Gastroesophageal sphincter (tissue), 3 donors: ENCODE results near the gene XXYLT1.

Experiments used
- EP300 ChIP-seq: sonication (generic); formaldehyde crosslinking; IDR thresholded peaks from one replicate; pipeline ENCODE4 v1.6.1; 2017; ENCODE audit warnings: antibody characterized with exemption, mild to moderate bottlenecking
- TF ChIP-seq, protein P1 (sequence below), 4 experiments: fragments of 200-600 bp in 2 of 4; fragments of 450-650 bp in 2 of 4; sonication (generic) in 1 of 4; IDR thresholded peaks; one replicate each; pipeline ENCODE4 v1.5.1; 2017 to 2019; ENCODE audit warnings: antibody characterized with exemption in 4 of 4, mild to moderate bottlenecking in 2 of 4, moderate library complexity in 2 of 4

DNA sequence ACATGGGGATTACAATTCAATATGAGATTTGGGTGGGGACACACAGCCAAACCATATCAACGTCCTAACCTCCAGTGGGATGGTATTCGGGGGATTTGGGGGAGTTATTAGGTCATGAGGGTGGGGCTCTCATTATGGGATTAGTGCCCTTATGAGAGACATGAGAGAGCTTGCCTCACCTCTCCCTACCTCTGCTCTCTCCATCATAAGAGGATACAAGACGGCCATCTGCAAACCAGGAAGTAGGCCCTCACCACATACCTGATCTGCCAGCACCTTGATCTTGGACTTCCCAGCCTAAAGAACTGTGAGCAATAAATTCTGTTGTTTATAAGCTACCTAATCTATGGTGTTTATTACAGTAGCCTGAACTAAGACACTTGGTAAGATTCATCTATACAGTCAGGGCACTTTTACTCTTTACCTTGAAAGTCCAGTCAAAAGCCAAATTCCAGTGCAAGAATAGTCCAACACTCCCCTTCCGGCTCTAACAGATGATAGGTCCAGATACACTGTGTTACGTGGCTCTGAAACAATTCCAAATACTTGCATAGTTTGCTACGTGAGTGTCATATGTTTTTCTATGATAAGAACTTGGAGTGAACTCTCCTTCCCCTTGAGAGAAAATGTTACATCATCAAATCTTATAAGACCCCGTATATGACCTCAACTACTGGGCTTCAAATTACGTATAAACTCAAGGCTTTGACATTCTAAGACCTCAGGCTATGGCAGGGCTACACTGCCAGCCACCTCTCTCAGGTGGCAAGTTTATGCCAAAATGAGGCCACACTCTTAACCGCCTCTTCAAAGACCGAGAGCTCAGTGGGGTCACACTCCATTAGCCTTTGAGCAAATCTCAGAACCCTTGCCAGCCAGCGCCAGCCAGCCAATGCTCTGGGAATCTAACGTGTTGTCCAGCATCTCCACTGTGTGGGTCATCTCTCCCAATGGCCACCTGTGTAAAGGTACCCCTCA lies 129.9 kb downstream of the XXYLT1 start:
- TF ChIP-seq, protein P1, sequence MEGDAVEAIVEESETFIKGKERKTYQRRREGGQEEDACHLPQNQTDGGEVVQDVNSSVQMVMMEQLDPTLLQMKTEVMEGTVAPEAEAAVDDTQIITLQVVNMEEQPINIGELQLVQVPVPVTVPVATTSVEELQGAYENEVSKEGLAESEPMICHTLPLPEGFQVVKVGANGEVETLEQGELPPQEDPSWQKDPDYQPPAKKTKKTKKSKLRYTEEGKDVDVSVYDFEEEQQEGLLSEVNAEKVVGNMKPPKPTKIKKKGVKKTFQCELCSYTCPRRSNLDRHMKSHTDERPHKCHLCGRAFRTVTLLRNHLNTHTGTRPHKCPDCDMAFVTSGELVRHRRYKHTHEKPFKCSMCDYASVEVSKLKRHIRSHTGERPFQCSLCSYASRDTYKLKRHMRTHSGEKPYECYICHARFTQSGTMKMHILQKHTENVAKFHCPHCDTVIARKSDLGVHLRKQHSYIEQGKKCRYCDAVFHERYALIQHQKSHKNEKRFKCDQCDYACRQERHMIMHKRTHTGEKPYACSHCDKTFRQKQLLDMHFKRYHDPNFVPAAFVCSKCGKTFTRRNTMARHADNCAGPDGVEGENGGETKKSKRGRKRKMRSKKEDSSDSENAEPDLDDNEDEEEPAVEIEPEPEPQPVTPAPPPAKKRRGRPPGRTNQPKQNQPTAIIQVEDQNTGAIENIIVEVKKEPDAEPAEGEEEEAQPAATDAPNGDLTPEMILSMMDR (IDR thresholded peaks at IDR 0.05): no peak
- TF ChIP-seq EP300: no peak
